ENCODE results near the gene SMTNL2. TPM values are rescaled to one million over a fixed set of nuclear protein-coding genes. Genes with fewer than 3 reads are reported as not detected.

SMTNL2 gene
- total and polyA plus RNA-seq, 2 donors (not counting 1 experiment from before 2014, with no cell fraction given) = 0.17 to 0.99 TPM

DNA sequence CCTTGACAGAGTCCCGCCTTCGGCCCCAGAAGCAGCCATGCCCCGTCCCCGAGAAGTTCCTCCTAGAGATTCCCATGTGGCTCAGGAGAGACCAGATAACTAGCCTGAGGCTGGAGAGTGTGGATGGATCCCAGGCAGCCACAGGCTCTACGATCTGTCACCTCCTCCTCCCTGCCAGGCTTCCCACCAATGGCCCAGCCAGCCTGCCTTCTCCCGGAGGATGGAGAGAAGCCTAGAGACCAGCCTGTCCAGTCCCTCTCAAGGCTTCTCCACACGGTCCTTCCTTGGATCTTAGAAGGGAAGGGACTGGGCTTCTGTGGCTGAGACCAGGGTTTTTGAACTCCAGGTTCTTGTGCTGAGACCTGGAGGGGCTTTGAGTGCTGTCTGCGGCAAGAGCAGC, 1.6 kb upstream of the SMTNL2 start:
- no peak for DNase-seq (ENCODE audit: low read depth in 2 of 2)
- no peaks in the 10 kb centered on the region for H4K20me1 ChIP-seq (ENCODE audit: control insufficient read depth, extremely low read depth, insufficient read depth, low read length)
- no peaks in the 10 kb centered on the region for H3K79me2 ChIP-seq (ENCODE audit: control insufficient read depth, insufficient read depth, low read length)
- peaks cover 28% of the 10 kb centered on the region for H3K27me3 ChIP-seq (ENCODE audit: control insufficient read depth, insufficient read depth, low read length)
- no peaks in the 10 kb centered on the region for H3K9me3 ChIP-seq (ENCODE audit: control insufficient read depth, insufficient read depth, low read depth, low read length)
- no peak overlapping the region for H3K4me2 ChIP-seq (ENCODE audit: extremely low read depth, insufficient read depth, low read length)
- H2AFZ ChIP-seq (ENCODE audit: low read length) = no peak overlapping the region
- TF ChIP-seq, protein P1, sequence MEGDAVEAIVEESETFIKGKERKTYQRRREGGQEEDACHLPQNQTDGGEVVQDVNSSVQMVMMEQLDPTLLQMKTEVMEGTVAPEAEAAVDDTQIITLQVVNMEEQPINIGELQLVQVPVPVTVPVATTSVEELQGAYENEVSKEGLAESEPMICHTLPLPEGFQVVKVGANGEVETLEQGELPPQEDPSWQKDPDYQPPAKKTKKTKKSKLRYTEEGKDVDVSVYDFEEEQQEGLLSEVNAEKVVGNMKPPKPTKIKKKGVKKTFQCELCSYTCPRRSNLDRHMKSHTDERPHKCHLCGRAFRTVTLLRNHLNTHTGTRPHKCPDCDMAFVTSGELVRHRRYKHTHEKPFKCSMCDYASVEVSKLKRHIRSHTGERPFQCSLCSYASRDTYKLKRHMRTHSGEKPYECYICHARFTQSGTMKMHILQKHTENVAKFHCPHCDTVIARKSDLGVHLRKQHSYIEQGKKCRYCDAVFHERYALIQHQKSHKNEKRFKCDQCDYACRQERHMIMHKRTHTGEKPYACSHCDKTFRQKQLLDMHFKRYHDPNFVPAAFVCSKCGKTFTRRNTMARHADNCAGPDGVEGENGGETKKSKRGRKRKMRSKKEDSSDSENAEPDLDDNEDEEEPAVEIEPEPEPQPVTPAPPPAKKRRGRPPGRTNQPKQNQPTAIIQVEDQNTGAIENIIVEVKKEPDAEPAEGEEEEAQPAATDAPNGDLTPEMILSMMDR (conservative IDR thresholded peaks at IDR 0.05 in 1 of 2, IDR thresholded peaks at IDR 0.05 in 1 of 2; ENCODE audit: low read depth in 1 of 2, low read length in 2 of 2) = no peak
- TF ChIP-seq EZH2 (IDR thresholded peaks at IDR 0.05; ENCODE audit: low read length, missing control alignments) = no peak
- no peak overlapping the region for H3K4me3 ChIP-seq (replicated peaks in 1 of 4; ENCODE audit: control extremely low read depth in 1 of 4, insufficient read depth in 1 of 4, low read depth in 3 of 4, low read length in 4 of 4)
- no peak overlapping the region for H3K9ac ChIP-seq (ENCODE audit: insufficient read depth, low read length)
- no peak overlapping the region for H3K27ac ChIP-seq (ENCODE audit: insufficient read depth, low read length)
- H3K36me3 ChIP-seq (ENCODE audit: control insufficient read depth, insufficient read depth, low read length) = no peaks in the 10 kb centered on the region
- H3K4me1 ChIP-seq (ENCODE audit: control insufficient read depth, extremely low read depth, insufficient read depth, low read length) = no peaks in the 10 kb centered on the region

DNA sequence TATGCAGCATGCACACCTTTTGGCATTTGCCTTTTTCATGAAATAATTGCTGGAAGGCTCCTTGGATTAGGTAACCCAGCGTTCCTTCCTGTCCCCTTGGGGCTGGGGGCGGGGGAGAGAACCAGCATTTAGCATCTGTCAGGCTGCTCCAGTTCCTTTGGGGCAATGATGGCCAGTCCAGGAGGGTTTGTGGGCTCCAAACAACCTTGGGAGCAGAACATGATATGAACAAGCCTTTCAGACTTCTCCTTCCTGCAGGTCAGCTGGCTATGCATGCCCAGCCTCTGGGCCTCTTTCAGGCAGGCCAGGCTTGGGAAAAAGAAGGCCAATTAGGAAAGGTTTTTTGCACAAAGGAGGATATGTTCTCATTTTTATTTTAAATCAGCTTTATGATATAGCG, 1.1 kb upstream of the SMTNL2 start:
- TF ChIP-seq, protein P1 (conservative IDR thresholded peaks at IDR 0.05 in 1 of 2, IDR thresholded peaks at IDR 0.05 in 1 of 2; ENCODE audit: low read depth in 1 of 2, low read length in 2 of 2) = no peak
- no peak for TF ChIP-seq EZH2 (IDR thresholded peaks at IDR 0.05; ENCODE audit: low read length, missing control alignments)

DNA sequence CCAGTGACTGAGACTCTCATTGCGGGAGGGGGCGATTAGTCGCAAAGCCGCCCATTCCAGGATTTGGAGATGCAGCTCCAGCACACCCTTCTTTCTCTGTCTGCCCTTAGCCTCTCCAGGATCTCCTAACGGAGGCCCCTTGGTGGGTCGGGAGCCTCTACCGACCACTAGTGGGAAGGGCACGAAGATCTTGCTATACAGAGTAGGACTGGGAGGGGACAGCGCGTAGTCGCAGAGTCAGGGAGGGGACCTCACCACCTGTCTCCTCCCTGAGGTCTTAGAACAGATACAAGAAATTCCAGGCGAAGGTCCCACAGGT, 588 bp upstream of the SMTNL2 start:
- Histone ChIP-seq H3K27me3 (ENCODE audit: control insufficient read depth, insufficient read depth, low read length) (peaks cover 28% of the 10 kb centered on the region), H3K79me2 (ENCODE audit: control insufficient read depth, insufficient read depth, low read length) (no peaks in the 10 kb centered on the region), H3K4me3 (replicated peaks in 1 of 4; ENCODE audit: control extremely low read depth in 1 of 4, insufficient read depth in 1 of 4, low read depth in 3 of 4, low read length in 4 of 4) (peak overlapping the region in 1 of 4 experiments; percentile 42), H3K9ac (ENCODE audit: insufficient read depth, low read length) (no peak overlapping the region), H3K4me1 (ENCODE audit: control insufficient read depth, extremely low read depth, insufficient read depth, low read length) (no peaks in the 10 kb centered on the region), H4K20me1 (ENCODE audit: control insufficient read depth, extremely low read depth, insufficient read depth, low read length) (no peaks in the 10 kb centered on the region), H2AFZ (ENCODE audit: low read length) (no peak overlapping the region), H3K4me2 (ENCODE audit: extremely low read depth, insufficient read depth, low read length) (no peak overlapping the region), H3K27ac (ENCODE audit: insufficient read depth, low read length) (no peak overlapping the region), H3K9me3 (ENCODE audit: control insufficient read depth, insufficient read depth, low read depth, low read length) (no peaks in the 10 kb centered on the region), H3K36me3 (ENCODE audit: control insufficient read depth, insufficient read depth, low read length) (no peaks in the 10 kb centered on the region)
- peak; percentile 93 for TF ChIP-seq EZH2 (IDR thresholded peaks at IDR 0.05; ENCODE audit: low read length, missing control alignments)
- TF ChIP-seq, protein P1 (conservative IDR thresholded peaks at IDR 0.05 in 1 of 2, IDR thresholded peaks at IDR 0.05 in 1 of 2; ENCODE audit: low read depth in 1 of 2, low read length in 2 of 2) = peak; percentile 21 to 51
- no peak for DNase-seq (ENCODE audit: low read depth in 2 of 2)

More for the DNA sequence above, 1.1 kb upstream of the SMTNL2 start:
- Histone ChIP-seq H3K4me2 (ENCODE audit: extremely low read depth, insufficient read depth, low read length) (no peak overlapping the region), H3K79me2 (ENCODE audit: control insufficient read depth, insufficient read depth, low read length) (no peaks in the 10 kb centered on the region), H3K27me3 (ENCODE audit: control insufficient read depth, insufficient read depth, low read length) (peaks cover 28% of the 10 kb centered on the region), H3K4me3 (replicated peaks in 1 of 4; ENCODE audit: control extremely low read depth in 1 of 4, insufficient read depth in 1 of 4, low read depth in 3 of 4, low read length in 4 of 4) (no peak overlapping the region), H3K4me1 (ENCODE audit: control insufficient read depth, extremely low read depth, insufficient read depth, low read length) (no peaks in the 10 kb centered on the region), H4K20me1 (ENCODE audit: control insufficient read depth, extremely low read depth, insufficient read depth, low read length) (no peaks in the 10 kb centered on the region), H2AFZ (ENCODE audit: low read length) (no peak overlapping the region), H3K9ac (ENCODE audit: insufficient read depth, low read length) (no peak overlapping the region), H3K36me3 (ENCODE audit: control insufficient read depth, insufficient read depth, low read length) (no peaks in the 10 kb centered on the region), H3K9me3 (ENCODE audit: control insufficient read depth, insufficient read depth, low read depth, low read length) (no peaks in the 10 kb centered on the region), H3K27ac (ENCODE audit: insufficient read depth, low read length) (no peak overlapping the region)
- DNase-seq (ENCODE audit: low read depth in 2 of 2) = no peak
